Measurements from ENCODE around the gene SMIM5. TPM values are rescaled to one million over a fixed set of nuclear protein-coding genes. Genes with fewer than 3 reads are reported as not detected.
"Not testable (repeated sequence)": the region's sequence is repeated elsewhere in the genome, so short reads cannot be mapped to it uniquely, and the experiment has no call there.

Gene SMIM5
- total and polyA plus RNA-seq, 2 experiments from 2014 or later = 0.60 to 0.89 TPM

DNA sequence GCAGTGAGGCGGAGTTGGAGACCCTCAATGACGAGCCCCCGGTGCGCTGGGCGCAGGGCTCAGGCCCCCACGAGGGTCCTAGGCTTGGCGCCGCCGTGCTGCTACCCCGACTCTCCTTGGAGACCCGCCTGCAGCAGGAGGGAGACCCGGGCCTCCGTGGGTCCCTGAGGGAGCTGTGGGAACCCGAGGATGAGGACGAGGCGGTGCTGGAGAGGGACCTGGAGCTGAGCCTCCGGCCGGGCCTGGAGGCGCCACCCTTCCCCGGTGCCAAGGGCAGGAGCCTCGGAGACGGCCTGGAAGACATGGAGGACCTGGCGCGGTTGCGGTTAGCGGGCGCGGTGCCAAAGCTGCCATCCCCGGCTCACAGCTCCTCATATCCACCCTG, 43.3 kb upstream of the SMIM5 start:
- Histone ChIP-seq H3K36me3 (no peaks in the 10 kb centered on the region), H3K27ac (no peak overlapping the region), H3K4me1 (ENCODE audit: low read depth) (no peaks in the 10 kb centered on the region), H3K27me3 (no peaks in the 10 kb centered on the region), H3K9me3 (ENCODE audit: low read depth) (no peaks in the 10 kb centered on the region), H3K4me3 (peak overlapping the region; percentile 27)
- no peak for DNase-seq (ENCODE audit: low read depth in 1 of 2, low spot score in 1 of 2)
- TF ChIP-seq, protein P1, sequence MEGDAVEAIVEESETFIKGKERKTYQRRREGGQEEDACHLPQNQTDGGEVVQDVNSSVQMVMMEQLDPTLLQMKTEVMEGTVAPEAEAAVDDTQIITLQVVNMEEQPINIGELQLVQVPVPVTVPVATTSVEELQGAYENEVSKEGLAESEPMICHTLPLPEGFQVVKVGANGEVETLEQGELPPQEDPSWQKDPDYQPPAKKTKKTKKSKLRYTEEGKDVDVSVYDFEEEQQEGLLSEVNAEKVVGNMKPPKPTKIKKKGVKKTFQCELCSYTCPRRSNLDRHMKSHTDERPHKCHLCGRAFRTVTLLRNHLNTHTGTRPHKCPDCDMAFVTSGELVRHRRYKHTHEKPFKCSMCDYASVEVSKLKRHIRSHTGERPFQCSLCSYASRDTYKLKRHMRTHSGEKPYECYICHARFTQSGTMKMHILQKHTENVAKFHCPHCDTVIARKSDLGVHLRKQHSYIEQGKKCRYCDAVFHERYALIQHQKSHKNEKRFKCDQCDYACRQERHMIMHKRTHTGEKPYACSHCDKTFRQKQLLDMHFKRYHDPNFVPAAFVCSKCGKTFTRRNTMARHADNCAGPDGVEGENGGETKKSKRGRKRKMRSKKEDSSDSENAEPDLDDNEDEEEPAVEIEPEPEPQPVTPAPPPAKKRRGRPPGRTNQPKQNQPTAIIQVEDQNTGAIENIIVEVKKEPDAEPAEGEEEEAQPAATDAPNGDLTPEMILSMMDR (IDR thresholded peaks at IDR 0.05; ENCODE audit: low read depth, low read length) = no peak

DNA sequence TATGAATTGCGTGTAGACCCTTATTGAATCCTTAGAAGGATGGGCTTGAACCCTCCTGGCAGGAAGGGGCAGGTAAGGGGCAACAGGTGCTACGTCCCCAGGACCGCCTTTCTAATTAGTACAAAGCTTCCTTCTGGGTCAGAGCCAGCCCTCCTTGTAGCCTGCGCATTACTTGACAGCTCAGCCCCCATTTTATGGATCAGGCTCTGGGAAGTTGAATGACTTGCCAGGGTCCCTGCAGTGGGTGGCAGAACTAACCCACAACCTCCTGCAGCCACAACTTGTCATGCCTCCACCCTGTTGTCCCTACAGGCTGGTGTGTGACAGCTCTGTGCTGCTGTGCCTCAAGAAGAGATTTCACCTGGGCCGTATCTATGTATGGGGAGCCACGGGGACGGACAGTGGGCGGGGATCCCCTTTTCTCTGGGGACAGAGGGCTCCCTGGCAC, 42.9 kb upstream of the SMIM5 start:
- Histone ChIP-seq H3K4me3 (no peak overlapping the region), H3K27me3 (no peaks in the 10 kb centered on the region), H3K4me1 (ENCODE audit: low read depth) (no peaks in the 10 kb centered on the region), H3K27ac (no peak overlapping the region), H3K9me3 (ENCODE audit: low read depth) (no peaks in the 10 kb centered on the region), H3K36me3 (no peaks in the 10 kb centered on the region)
- TF ChIP-seq, protein P1 (IDR thresholded peaks at IDR 0.05; ENCODE audit: low read depth, low read length) = no peak
- DNase-seq (ENCODE audit: low read depth in 1 of 2, low spot score in 1 of 2) = no peak

DNA sequence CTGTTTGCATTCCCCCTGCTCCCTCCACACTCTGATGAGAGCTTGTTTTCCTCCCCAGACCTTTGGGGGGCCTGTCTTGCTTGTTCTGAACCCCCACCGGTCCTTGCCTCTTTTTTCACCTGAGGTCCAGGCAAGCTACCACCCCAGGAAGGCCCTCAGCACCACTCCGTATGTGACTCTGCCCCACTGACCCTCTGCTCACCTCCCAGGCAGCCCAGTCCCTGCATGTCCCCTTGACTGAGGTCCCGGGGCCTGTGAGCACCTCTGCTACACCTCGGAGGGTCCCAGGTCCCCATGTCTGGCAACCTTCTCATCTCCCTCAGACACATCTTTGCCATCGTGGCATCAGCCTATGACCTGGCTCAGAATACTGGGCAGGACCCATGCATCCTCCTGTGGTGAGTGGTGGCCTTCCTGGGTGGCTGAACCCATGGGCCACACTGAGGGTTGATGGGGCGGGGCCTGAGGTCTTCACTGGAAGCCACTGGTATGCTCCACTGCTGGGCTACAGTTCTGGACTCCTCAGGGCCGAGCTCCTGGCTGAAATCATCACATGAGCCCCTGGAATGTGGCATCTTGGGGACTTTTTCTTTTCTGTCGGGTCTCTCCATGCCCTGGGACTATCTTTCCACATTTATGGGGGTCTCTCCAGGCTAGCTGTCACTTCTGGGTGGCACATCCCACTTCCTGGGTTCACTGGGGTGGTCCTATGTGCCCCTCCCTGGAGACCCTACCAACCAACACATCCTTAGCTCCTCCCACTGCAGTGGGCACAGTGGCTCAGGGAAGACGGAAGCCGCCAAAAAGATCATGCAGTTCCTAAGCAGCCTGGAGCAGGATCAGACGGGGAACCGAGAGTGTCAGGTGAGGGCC, 42.1 kb upstream of the SMIM5 start:
- Histone ChIP-seq H3K9me3 (ENCODE audit: low read depth) (no peaks in the 10 kb centered on the region), H3K4me3 (no peak overlapping the region), H3K36me3 (no peaks in the 10 kb centered on the region), H3K27me3 (no peaks in the 10 kb centered on the region), H3K4me1 (ENCODE audit: low read depth) (no peaks in the 10 kb centered on the region), H3K27ac (no peak overlapping the region)
- DNase-seq (ENCODE audit: low read depth in 1 of 2, low spot score in 1 of 2) = no peak
- TF ChIP-seq, protein P1 (IDR thresholded peaks at IDR 0.05; ENCODE audit: low read depth, low read length) = no peak

DNA sequence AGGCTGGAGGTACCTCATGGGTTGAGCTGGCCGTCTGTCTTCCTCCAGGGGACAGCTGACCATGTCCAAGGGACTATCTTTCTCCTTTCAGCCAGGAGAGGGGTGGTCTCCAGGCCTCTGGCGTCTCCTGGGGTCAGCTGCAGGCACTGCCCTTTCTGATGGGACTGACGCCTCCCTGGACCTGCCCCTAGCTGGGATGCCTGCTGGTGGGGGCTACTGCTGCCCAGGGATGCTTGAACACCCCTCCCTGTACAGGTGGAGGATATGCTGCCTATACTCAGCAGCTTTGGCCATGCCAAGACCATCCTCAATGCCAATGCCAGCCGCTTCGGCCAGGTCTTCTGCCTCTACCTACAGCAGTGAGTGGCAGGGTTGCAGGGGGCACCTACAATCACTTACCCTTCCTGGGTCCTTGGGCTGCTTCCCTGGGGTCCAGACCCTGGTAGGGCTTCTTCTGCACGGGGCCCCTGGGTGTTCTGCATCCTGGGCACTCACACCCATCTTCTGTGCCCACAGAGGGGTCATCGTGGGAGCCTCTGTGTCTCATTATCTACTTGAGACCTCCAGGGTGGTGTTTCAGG, 41.4 kb upstream of the SMIM5 start:
- H3K9me3 ChIP-seq (ENCODE audit: low read depth) = no peaks in the 10 kb centered on the region
- TF ChIP-seq, protein P1 (IDR thresholded peaks at IDR 0.05; ENCODE audit: low read depth, low read length) = no peak
- DNase-seq (ENCODE audit: low read depth in 1 of 2, low spot score in 1 of 2) = no peak

DNA sequence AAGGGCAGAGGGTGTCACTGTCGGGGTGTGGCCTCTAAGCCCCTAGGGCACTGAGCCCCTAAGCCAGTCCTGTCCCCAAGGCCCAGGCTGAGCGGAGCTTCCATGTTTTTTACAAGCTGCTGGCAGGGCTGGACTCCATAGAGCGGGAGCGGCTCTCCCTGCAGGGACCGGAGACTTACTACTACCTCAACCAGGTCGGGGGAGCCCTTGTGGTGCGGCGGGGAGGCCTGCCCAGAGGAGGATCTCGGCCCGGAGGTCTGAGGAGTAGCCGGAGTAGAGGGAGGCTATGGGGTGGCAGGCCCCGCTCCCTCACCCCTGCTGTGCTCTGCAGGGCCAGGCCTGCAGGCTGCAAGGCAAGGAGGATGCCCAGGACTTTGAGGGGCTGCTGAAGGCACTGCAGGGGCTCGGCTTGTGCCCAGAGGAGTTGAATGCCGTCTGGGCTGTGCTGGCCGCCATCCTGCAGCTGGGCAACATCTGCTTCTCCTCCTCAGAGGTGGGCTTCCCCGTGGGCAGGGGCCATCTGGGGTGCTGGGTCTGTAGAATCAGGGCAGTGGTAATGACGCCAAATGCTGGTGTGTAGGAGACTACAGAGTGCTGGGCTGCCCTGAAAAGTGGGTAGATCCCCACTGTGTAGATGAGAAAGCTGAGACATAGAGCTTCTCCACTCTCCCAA, 40.8 kb upstream of the SMIM5 start:
- no peak overlapping the region for H3K27ac ChIP-seq
- no peak for DNase-seq (ENCODE audit: low read depth in 1 of 2, low spot score in 1 of 2)
- no peaks in the 10 kb centered on the region for H3K27me3 ChIP-seq
- no peaks in the 10 kb centered on the region for H3K4me1 ChIP-seq (ENCODE audit: low read depth)
- H3K36me3 ChIP-seq = no peaks in the 10 kb centered on the region
- no peak overlapping the region for H3K4me3 ChIP-seq
- TF ChIP-seq, protein P1 (IDR thresholded peaks at IDR 0.05; ENCODE audit: low read depth, low read length) = no peak
- H3K9me3 ChIP-seq (ENCODE audit: low read depth) = no peaks in the 10 kb centered on the region

More for the DNA sequence above, 41.4 kb upstream of the SMIM5 start:
- Histone ChIP-seq H3K27me3 (no peaks in the 10 kb centered on the region), H3K27ac (no peak overlapping the region), H3K4me3 (no peak overlapping the region), H3K36me3 (no peaks in the 10 kb centered on the region), H3K4me1 (ENCODE audit: low read depth) (no peaks in the 10 kb centered on the region)

DNA sequence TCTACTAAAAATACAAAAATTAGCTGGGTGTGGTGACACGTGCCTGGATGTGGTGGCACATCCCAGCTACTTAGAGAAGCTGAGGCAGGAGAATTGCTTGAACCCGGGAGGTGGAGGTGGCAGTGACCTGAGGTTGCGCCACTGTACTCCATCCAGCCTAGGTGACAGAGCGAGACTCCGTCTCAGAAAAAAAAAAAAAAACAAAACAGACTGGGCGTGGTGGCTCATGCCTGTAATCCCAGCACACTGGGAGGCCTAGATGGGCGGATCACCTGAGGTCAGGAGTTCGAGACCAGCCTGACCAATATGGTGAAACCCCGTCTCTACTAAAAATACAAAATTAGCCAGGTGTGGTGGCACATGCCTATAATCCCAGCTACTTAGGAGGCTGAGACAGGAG, 39.8 kb upstream of the SMIM5 start:
- H3K27ac ChIP-seq; H3K27me3 ChIP-seq; DNase-seq (ENCODE audit: low read depth in 1 of 2, low spot score in 1 of 2); H3K4me1 ChIP-seq (ENCODE audit: low read depth); H3K4me3 ChIP-seq; H3K9me3 ChIP-seq (ENCODE audit: low read depth); H3K36me3 ChIP-seq: not testable (repeated sequence)

Measured in cardiac muscle cell (in vitro differentiated cells and primary cell).